ENCODE measurements around the gene PKP1.

DNA sequence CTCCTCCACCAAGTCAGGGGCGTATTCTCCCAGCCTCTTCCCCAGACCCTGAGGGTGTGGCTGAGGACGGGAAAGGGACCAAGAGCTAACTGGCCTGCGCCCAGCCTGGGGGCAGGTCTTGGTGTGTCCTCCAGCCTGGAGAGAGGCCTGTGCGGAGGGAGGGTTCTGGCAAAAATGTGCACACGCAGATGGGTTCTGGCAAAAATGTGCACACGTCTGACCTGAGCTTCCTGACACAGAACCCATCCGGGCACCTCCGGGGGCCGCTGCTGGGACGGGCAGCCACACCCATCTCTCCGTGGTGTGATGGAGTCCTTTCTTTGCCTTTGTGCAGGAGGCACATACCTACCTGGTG, 23.1 kb upstream of the PKP1 start:
- TF ChIP-seq, protein P1, sequence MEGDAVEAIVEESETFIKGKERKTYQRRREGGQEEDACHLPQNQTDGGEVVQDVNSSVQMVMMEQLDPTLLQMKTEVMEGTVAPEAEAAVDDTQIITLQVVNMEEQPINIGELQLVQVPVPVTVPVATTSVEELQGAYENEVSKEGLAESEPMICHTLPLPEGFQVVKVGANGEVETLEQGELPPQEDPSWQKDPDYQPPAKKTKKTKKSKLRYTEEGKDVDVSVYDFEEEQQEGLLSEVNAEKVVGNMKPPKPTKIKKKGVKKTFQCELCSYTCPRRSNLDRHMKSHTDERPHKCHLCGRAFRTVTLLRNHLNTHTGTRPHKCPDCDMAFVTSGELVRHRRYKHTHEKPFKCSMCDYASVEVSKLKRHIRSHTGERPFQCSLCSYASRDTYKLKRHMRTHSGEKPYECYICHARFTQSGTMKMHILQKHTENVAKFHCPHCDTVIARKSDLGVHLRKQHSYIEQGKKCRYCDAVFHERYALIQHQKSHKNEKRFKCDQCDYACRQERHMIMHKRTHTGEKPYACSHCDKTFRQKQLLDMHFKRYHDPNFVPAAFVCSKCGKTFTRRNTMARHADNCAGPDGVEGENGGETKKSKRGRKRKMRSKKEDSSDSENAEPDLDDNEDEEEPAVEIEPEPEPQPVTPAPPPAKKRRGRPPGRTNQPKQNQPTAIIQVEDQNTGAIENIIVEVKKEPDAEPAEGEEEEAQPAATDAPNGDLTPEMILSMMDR (IDR thresholded peaks at IDR 0.05 in 8 of 11, conservative IDR thresholded peaks at IDR 0.05 in 3 of 11) = no peak
- no peak for TF ChIP-seq POLR2AphosphoS5 (IDR thresholded peaks at IDR 0.05)
